ENCODE data around the gene C7. TPM values are rescaled to one million over a fixed set of nuclear protein-coding genes. Genes with fewer than 3 reads are reported as not detected.

C7 gene
- total and polyA plus RNA-seq, 2 of the 13 experiments (the other 11 are each of a cell fraction or from before 2014, with no cell fraction given) = 1.7 to 3.5 TPM

GRCh38 chr5:40991168-40991980, 82.1 kb downstream of the C7 start (continued):
- TF ChIP-seq, protein P1, sequence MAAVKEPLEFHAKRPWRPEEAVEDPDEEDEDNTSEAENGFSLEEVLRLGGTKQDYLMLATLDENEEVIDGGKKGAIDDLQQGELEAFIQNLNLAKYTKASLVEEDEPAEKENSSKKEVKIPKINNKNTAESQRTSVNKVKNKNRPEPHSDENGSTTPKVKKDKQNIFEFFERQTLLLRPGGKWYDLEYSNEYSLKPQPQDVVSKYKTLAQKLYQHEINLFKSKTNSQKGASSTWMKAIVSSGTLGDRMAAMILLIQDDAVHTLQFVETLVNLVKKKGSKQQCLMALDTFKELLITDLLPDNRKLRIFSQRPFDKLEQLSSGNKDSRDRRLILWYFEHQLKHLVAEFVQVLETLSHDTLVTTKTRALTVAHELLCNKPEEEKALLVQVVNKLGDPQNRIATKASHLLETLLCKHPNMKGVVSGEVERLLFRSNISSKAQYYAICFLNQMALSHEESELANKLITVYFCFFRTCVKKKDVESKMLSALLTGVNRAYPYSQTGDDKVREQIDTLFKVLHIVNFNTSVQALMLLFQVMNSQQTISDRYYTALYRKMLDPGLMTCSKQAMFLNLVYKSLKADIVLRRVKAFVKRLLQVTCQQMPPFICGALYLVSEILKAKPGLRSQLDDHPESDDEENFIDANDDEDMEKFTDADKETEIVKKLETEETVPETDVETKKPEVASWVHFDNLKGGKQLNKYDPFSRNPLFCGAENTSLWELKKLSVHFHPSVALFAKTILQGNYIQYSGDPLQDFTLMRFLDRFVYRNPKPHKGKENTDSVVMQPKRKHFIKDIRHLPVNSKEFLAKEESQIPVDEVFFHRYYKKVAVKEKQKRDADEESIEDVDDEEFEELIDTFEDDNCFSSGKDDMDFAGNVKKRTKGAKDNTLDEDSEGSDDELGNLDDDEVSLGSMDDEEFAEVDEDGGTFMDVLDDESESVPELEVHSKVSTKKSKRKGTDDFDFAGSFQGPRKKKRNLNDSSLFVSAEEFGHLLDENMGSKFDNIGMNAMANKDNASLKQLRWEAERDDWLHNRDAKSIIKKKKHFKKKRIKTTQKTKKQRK (IDR thresholded peaks at IDR 0.05; ENCODE audit: low read length) = no peak
- TF ChIP-seq ZNF557 (CRISPR knock-in tag; IDR thresholded peaks at IDR 0.05) (no peak), ZNF382 (CRISPR knock-in tag; IDR thresholded peaks at IDR 0.05; ENCODE audit: borderline replicate concordance) (no peak), ZNF530 (CRISPR knock-in tag; IDR thresholded peaks at IDR 0.05; ENCODE audit: low read depth) (no peak), ZZZ3 (CRISPR knock-in tag; IDR thresholded peaks at IDR 0.05; ENCODE audit: borderline replicate concordance) (no peak), ZNF264 (CRISPR knock-in tag; IDR thresholded peaks at IDR 0.05) (peak; percentile 76), ZNF484 (CRISPR knock-in tag; IDR thresholded peaks at IDR 0.05; ENCODE audit: borderline replicate concordance, low read depth) (no peak), ZNF7 (CRISPR knock-in tag; IDR thresholded peaks at IDR 0.05) (peak; percentile 17; the same call in 1 of the 2 replicates), HMGXB3 (CRISPR knock-in tag; IDR thresholded peaks at IDR 0.05; ENCODE audit: borderline replicate concordance) (no peak; the same call in 1 of the 2 replicates), ZNF615 (CRISPR knock-in tag; IDR thresholded peaks at IDR 0.05; ENCODE audit: borderline replicate concordance) (no peak), ZNF160 (CRISPR knock-in tag; IDR thresholded peaks at IDR 0.05) (peak; percentile 60), MBD4 (IDR thresholded peaks at IDR 0.05; ENCODE audit: borderline replicate concordance, low read length) (peak; percentile 69; the same call in 1 of the 2 replicates), GATAD2A (CRISPR knock-in tag; IDR thresholded peaks at IDR 0.05) (peak; percentile 92), ZNF839 (CRISPR knock-in tag; IDR thresholded peaks at IDR 0.05; ENCODE audit: borderline replicate concordance) (no peak), RFXAP (CRISPR knock-in tag; IDR thresholded peaks at IDR 0.05; ENCODE audit: borderline replicate concordance) (no peak), STAT5B (CRISPR knock-in tag; IDR thresholded peaks at IDR 0.05) (no peak), TARDBP (CRISPR knock-in tag; IDR thresholded peaks at IDR 0.05) (peak; percentile 70; the same call in 1 of the 2 replicates), ZNF781 (CRISPR knock-in tag; IDR thresholded peaks at IDR 0.05; ENCODE audit: borderline replicate concordance, not compliant biosample characterization) (no peak)
- TF ChIP-seq, protein P2, sequence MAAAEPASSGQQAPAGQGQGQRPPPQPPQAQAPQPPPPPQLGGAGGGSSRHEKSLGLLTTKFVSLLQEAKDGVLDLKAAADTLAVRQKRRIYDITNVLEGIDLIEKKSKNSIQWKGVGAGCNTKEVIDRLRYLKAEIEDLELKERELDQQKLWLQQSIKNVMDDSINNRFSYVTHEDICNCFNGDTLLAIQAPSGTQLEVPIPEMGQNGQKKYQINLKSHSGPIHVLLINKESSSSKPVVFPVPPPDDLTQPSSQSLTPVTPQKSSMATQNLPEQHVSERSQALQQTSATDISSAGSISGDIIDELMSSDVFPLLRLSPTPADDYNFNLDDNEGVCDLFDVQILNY (CRISPR knock-in tag; conservative IDR thresholded peaks at IDR 0.05) = no peak
- TF ChIP-seq, protein P3, sequence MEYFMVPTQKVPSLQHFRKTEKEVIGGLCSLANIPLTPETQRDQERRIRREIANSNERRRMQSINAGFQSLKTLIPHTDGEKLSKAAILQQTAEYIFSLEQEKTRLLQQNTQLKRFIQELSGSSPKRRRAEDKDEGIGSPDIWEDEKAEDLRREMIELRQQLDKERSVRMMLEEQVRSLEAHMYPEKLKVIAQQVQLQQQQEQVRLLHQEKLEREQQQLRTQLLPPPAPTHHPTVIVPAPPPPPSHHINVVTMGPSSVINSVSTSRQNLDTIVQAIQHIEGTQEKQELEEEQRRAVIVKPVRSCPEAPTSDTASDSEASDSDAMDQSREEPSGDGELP (IDR thresholded peaks at IDR 0.05; ENCODE audit: borderline replicate concordance, low read depth) = peak; percentile 18; the same call in 1 of the 2 replicates
